Ishikawa (cell line): ENCODE data around the gene MAPK8IP2.

Experiments used
- CEBPB ChIP-seq: IDR thresholded peaks from 2 replicates; pipeline ENCODE4 v1.6.1; 2012
- CREB1 ChIP-seq: IDR thresholded peaks from 2 replicates; pipeline ENCODE4 v1.6.1; 2012; ENCODE audit warnings: low read depth
- EGR1 ChIP-seq: IDR thresholded peaks from 2 replicates; pipeline ENCODE4 v1.6.1; 2012
- EP300 ChIP-seq: IDR thresholded peaks from 2 replicates; pipeline ENCODE4 v1.6.1; 2012; ENCODE audit warnings: borderline replicate concordance
- MAX ChIP-seq: IDR thresholded peaks from 2 replicates; pipeline ENCODE4 v1.6.1; 2012
- NFIC ChIP-seq: IDR thresholded peaks from 2 replicates; pipeline ENCODE4 v1.6.1; 2012
- RAD21 ChIP-seq: IDR thresholded peaks from 2 replicates; pipeline ENCODE4 v1.6.1; 2012; ENCODE audit warnings: low read depth
- REST ChIP-seq: IDR thresholded peaks from 2 replicates; pipeline ENCODE4 v1.6.1; 2012; ENCODE audit warnings: low read depth, mild to moderate bottlenecking
- USF1 ChIP-seq: IDR thresholded peaks from 2 replicates; pipeline ENCODE4 v1.6.1; 2012
- YY1 ChIP-seq: IDR thresholded peaks from 2 replicates; pipeline ENCODE4 v1.6.1; 2012; ENCODE audit warnings: low read depth
- ZBTB7A ChIP-seq: IDR thresholded peaks from 2 replicates; pipeline ENCODE4 v1.6.1; 2012; ENCODE audit warnings: low read depth

- TF ChIP-seq YY1 = no peak
- TF ChIP-seq REST = no peak
- no peak for TF ChIP-seq EGR1
- TF ChIP-seq RAD21 = no peak
- no peak for TF ChIP-seq EP300
- TF ChIP-seq NFIC = no peak
- no peak for TF ChIP-seq ZBTB7A
- TF ChIP-seq USF1 = no peak
- TF ChIP-seq MAX = no peak
- no peak for TF ChIP-seq CEBPB
- no peak for TF ChIP-seq CREB1
Observed at GRCh38 chr22:50635591-50635990, 35.0 kb downstream of the MAPK8IP2 start.
